ENCODE measurements around the gene SIRPA.

Gene SIRPA

DNA sequence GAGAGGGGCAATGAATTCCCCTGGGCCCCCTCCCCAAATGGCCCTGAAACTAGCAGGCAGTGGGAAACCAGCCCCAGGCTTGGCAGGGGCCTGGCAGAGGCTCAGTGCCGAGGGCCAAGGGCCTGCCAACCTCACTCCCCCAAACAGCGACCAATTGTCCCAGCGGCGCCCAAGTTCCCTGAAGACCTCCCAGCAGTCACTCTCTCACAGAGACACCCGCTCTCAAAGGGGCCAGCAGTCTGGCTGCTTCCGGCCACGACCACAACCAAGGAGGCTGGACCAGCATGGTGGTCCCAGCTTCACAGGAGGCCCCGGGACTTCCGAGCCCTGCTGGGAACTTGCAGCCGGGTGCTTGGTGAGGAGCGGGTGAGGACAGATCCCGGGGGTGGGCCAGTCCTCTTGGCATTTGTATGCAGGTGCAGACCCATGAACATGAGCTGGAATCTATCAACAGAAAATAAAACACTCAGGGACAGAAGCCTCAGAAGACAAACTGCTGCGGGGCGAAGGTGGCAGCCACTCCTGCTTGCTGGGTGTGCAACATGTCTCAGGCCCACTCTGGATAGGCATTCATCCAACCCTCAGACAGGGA is 17.5 kb upstream of the SIRPA start:
- no peak for DNase-seq (ENCODE audit: low spot score)
- TF ChIP-seq, protein P1, sequence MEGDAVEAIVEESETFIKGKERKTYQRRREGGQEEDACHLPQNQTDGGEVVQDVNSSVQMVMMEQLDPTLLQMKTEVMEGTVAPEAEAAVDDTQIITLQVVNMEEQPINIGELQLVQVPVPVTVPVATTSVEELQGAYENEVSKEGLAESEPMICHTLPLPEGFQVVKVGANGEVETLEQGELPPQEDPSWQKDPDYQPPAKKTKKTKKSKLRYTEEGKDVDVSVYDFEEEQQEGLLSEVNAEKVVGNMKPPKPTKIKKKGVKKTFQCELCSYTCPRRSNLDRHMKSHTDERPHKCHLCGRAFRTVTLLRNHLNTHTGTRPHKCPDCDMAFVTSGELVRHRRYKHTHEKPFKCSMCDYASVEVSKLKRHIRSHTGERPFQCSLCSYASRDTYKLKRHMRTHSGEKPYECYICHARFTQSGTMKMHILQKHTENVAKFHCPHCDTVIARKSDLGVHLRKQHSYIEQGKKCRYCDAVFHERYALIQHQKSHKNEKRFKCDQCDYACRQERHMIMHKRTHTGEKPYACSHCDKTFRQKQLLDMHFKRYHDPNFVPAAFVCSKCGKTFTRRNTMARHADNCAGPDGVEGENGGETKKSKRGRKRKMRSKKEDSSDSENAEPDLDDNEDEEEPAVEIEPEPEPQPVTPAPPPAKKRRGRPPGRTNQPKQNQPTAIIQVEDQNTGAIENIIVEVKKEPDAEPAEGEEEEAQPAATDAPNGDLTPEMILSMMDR (conservative IDR thresholded peaks at IDR 0.05; ENCODE audit: low read depth), result no peak
- ChIA-PET POLR2A (ENCODE audit: low non-redundant PET) (no interaction called here), CTCF (no interaction called here)
- no peak overlapping the region for H3K27ac ChIP-seq

- POLR2A ChIA-PET (ENCODE audit: low non-redundant PET), result no interaction called here
- TF ChIP-seq, protein P1 (conservative IDR thresholded peaks at IDR 0.05; ENCODE audit: low read depth), result no peak
- DNase-seq (ENCODE audit: low spot score), result no peak
- no peak overlapping the region for H3K27ac ChIP-seq
- CTCF ChIA-PET, result no interaction called here
Measured at GRCh38 chr20:1879369-1879768, 15.8 kb upstream of the SIRPA start.

DNA sequence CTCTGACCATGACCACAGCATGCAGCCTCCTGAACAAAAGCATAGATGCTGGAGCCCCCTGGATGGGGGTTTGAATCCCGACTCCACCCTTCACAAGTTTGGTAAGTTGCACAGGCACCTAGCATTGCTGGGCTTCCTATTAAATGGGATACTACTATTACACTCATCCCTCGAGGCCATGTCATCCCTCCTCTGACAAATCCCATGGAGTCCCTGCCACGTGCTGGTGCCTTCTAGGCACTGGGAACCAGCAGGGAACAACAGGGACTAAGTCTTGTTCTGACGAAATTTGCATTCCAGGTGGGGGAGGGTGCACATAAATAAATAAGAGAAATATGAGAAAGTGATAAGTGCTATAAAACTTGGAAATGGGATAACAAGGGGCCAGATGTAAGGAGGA is 15.3 kb upstream of the SIRPA start:
- H3K27ac ChIP-seq, result no peak overlapping the region
- no peak for DNase-seq (ENCODE audit: low spot score)
- ChIA-PET CTCF (interaction anchor here (0.6 kb wide), 1 partner anchor 68 kb away, joined by 5 read pairs; no protein-coding TSS in a partner anchor), POLR2A (ENCODE audit: low non-redundant PET) (no interaction called here)
- TF ChIP-seq, protein P1 (conservative IDR thresholded peaks at IDR 0.05; ENCODE audit: low read depth), result no peak

- no peak for DNase-seq (ENCODE audit: low spot score)
- TF ChIP-seq, protein P1 (conservative IDR thresholded peaks at IDR 0.05; ENCODE audit: low read depth), result no peak
- POLR2A ChIA-PET (ENCODE audit: low non-redundant PET), result no interaction called here
- H3K27ac ChIP-seq, result peak overlapping the region; percentile 24
- CTCF ChIA-PET, result interaction anchor here (0.6 kb wide), 1 partner anchor 69 kb away, joined by 5 read pairs; no protein-coding TSS in a partner anchor
Measured at GRCh38 chr20:1880529-1881239, 14.5 kb upstream of the SIRPA start.

GRCh38 chr20:1881240-1881835 is 13.9 kb upstream of the SIRPA start:
- ChIA-PET CTCF (interaction anchor here (0.5 to 0.6 kb wide), 2 partner anchors 68 to 433 kb away, joined by 3 to 4 read pairs; no protein-coding TSS in a partner anchor), POLR2A (ENCODE audit: low non-redundant PET) (no interaction called here)
- no peak for DNase-seq (ENCODE audit: low spot score)
- peak overlapping the region; percentile 24 for H3K27ac ChIP-seq
- TF ChIP-seq, protein P1 (conservative IDR thresholded peaks at IDR 0.05; ENCODE audit: low read depth), result no peak; the same call in 1 of the 2 replicates

DNA sequence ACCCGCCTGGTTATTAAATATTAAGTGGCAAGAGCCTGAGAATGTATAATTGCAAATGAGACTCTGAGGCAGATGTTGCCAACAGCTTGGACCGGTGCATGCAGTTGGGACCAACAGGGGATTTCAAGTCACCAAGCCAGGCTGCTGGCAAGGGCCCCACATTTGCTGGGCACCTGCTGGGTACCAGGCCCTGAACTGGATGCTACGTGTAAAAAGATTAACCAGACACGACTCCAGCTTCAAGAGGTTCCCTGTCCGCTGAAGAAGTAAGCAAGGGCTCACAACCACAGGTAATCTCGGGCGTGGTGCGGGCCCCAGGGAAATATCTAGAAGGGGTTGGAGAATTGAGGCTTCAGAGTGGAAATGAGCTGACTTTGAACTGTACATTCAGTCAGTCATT is 13.2 kb upstream of the SIRPA start:
- DNase-seq (ENCODE audit: low spot score), result no peak
- CTCF ChIA-PET, result no interaction called here
- peak overlapping the region; percentile 24 for H3K27ac ChIP-seq
- TF ChIP-seq, protein P1 (conservative IDR thresholded peaks at IDR 0.05; ENCODE audit: low read depth), result no peak
- POLR2A ChIA-PET (ENCODE audit: low non-redundant PET), result no interaction called here

Measured in RWPE1 (cell line).